ENCODE measurements around the gene DOCK2.

DOCK2 gene

DNA sequence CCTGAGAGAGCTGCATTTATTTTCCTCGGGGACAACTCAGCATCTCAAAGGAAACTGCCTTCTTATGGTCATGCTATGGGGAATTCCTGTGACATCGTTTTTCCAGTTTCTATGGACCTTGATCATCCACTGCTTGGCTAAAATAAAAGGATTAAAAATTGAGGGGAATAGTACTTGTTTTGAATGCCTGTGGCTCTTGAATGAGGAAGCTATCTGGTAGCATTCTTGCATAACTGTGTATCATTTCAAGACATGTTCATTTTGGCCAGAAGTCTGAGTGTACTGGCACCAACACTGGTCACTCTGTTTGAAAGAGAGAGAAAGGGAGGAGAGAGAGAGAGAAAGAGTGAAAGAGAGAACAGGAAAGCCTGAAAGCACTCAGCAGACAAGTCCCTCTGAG is 116.7 kb downstream of the DOCK2 start:
- H3K9ac ChIP-seq (ENCODE audit: low read length): no peak overlapping the region
- DNase-seq: no peak

DNA sequence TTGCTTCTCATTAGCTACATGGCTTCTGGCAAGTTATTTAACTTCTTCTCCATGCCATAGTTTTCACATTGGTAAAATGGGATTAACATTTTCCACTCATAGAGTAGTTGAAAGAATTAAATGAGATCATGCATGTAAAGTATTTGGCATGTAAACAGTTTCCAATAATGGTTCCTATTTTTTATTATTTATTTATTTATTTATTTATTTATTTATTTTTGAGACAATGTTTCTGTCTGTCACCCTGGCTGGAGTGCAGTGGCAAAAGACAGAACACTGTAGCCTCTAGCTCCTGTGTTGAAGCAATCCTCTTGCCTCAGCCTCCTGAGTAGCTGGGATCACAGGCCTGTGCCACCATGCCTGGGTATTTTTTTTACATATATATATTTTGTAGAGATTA is 117.7 kb downstream of the DOCK2 start:
- H2AFZ ChIP-seq (ENCODE audit: low read length): no peak overlapping the region
- no peaks in the 10 kb centered on the region for H3K9me3 ChIP-seq (replicated peaks; ENCODE audit: insufficient read depth, low read length)
- no peak overlapping the region for H3K4me2 ChIP-seq (ENCODE audit: low read depth, low read length)
- H3K79me2 ChIP-seq (ENCODE audit: low read length): no peaks in the 10 kb centered on the region
- H3K9ac ChIP-seq (ENCODE audit: low read length): no peak overlapping the region
- H3K9me2 ChIP-seq (replicated peaks; ENCODE audit: insufficient read depth, low read length): no peaks in the 10 kb centered on the region
- H3K4me1 ChIP-seq (ENCODE audit: low read length): no peaks in the 10 kb centered on the region
- no peaks in the 10 kb centered on the region for H3K36me3 ChIP-seq (replicated peaks; ENCODE audit: insufficient read depth, low read length)
- H3K27me3 ChIP-seq (replicated peaks; ENCODE audit: insufficient read depth, low read length): no peaks in the 10 kb centered on the region
- H3K27ac ChIP-seq (ENCODE audit: low read length): no peak overlapping the region
- TF ChIP-seq, protein P1, sequence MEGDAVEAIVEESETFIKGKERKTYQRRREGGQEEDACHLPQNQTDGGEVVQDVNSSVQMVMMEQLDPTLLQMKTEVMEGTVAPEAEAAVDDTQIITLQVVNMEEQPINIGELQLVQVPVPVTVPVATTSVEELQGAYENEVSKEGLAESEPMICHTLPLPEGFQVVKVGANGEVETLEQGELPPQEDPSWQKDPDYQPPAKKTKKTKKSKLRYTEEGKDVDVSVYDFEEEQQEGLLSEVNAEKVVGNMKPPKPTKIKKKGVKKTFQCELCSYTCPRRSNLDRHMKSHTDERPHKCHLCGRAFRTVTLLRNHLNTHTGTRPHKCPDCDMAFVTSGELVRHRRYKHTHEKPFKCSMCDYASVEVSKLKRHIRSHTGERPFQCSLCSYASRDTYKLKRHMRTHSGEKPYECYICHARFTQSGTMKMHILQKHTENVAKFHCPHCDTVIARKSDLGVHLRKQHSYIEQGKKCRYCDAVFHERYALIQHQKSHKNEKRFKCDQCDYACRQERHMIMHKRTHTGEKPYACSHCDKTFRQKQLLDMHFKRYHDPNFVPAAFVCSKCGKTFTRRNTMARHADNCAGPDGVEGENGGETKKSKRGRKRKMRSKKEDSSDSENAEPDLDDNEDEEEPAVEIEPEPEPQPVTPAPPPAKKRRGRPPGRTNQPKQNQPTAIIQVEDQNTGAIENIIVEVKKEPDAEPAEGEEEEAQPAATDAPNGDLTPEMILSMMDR (IDR thresholded peaks at IDR 0.05; ENCODE audit: low read length): no peak
- TF ChIP-seq EZH2 (optimal IDR thresholded peaks at IDR 0.05; ENCODE audit: low read depth, low read length) (no peak), EZH2phosphoT487 (IDR thresholded peaks at IDR 0.05; ENCODE audit: low read length) (no peak)
- no peaks in the 10 kb centered on the region for H3F3A ChIP-seq (ENCODE audit: insufficient read depth, low read length)
- no peaks in the 10 kb centered on the region for H4K20me1 ChIP-seq (ENCODE audit: insufficient read depth, low read length)
- no peak for DNase-seq
- no peak overlapping the region for H3K4me3 ChIP-seq (ENCODE audit: low read length)

More for the DNA sequence above, 116.7 kb downstream of the DOCK2 start:
- H4K20me1 ChIP-seq (ENCODE audit: insufficient read depth, low read length): no peaks in the 10 kb centered on the region
- H3K9me2 ChIP-seq (replicated peaks; ENCODE audit: insufficient read depth, low read length): no peaks in the 10 kb centered on the region
- H3K27me3 ChIP-seq (replicated peaks; ENCODE audit: insufficient read depth, low read length): no peaks in the 10 kb centered on the region
- no peak overlapping the region for H3K27ac ChIP-seq (ENCODE audit: low read length)
- H3K4me3 ChIP-seq (ENCODE audit: low read length): no peak overlapping the region
- H2AFZ ChIP-seq (ENCODE audit: low read length): no peak overlapping the region
- no peaks in the 10 kb centered on the region for H3K9me3 ChIP-seq (replicated peaks; ENCODE audit: insufficient read depth, low read length)
- H3K4me1 ChIP-seq (ENCODE audit: low read length): no peaks in the 10 kb centered on the region
- TF ChIP-seq EZH2phosphoT487 (IDR thresholded peaks at IDR 0.05; ENCODE audit: low read length): no peak
- TF ChIP-seq, protein P1 (IDR thresholded peaks at IDR 0.05; ENCODE audit: low read length): no peak
- no peak for TF ChIP-seq EZH2 (optimal IDR thresholded peaks at IDR 0.05; ENCODE audit: low read depth, low read length)
- no peaks in the 10 kb centered on the region for H3K79me2 ChIP-seq (ENCODE audit: low read length)
- H3K36me3 ChIP-seq (replicated peaks; ENCODE audit: insufficient read depth, low read length): no peaks in the 10 kb centered on the region
- H3K4me2 ChIP-seq (ENCODE audit: low read depth, low read length): no peak overlapping the region
- no peaks in the 10 kb centered on the region for H3F3A ChIP-seq (ENCODE audit: insufficient read depth, low read length)

DNA sequence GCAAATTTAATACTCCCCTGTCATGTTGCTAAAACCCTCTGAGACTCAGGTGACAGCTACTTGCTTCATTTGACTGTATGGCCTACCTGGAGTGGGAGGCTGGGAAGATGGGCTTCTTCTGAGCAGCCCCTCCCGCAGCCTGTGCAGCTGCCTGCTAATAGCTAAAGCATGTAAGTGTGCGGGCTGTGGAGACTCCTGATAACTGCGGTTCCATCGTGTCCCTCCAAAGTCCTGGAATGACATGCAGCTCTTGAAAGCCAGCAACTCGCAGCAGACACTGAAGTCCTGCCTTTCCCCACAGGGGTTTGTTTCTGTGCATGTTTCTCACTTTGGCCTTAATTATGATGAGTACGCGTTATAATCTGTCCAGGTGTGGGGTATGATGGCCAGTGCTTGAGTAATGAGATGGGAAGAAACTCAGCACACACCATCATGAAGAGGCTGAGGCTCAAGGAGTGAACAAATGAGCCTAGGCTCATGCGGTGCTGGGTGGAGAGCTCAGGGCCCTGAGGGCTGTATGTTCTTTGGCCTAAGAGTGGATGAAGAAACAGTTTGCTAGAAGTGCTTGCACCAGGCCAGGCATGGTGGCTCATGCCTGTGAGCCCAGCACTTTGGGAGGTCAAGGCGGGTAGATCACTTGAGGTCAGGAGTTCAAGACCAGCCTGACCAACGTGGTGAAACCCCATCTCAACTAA is 119.1 kb downstream of the DOCK2 start:
- H4K20me1 ChIP-seq (ENCODE audit: insufficient read depth, low read length): no peaks in the 10 kb centered on the region
- no peaks in the 10 kb centered on the region for H3K36me3 ChIP-seq (replicated peaks; ENCODE audit: insufficient read depth, low read length)
- no peak for DNase-seq
- H3K9ac ChIP-seq (ENCODE audit: low read length): no peak overlapping the region
- H3K4me1 ChIP-seq (ENCODE audit: low read length): no peaks in the 10 kb centered on the region
- H3K9me3 ChIP-seq (replicated peaks; ENCODE audit: insufficient read depth, low read length): no peaks in the 10 kb centered on the region
- H2AFZ ChIP-seq (ENCODE audit: low read length): no peak overlapping the region
- no peaks in the 10 kb centered on the region for H3K27me3 ChIP-seq (replicated peaks; ENCODE audit: insufficient read depth, low read length)
- no peaks in the 10 kb centered on the region for H3K9me2 ChIP-seq (replicated peaks; ENCODE audit: insufficient read depth, low read length)
- H3K4me2 ChIP-seq (ENCODE audit: low read depth, low read length): no peak overlapping the region
- no peak overlapping the region for H3K27ac ChIP-seq (ENCODE audit: low read length)
- TF ChIP-seq EZH2 (optimal IDR thresholded peaks at IDR 0.05; ENCODE audit: low read depth, low read length) (no peak), EZH2phosphoT487 (IDR thresholded peaks at IDR 0.05; ENCODE audit: low read length) (no peak)
- TF ChIP-seq, protein P1 (IDR thresholded peaks at IDR 0.05; ENCODE audit: low read length): no peak
- H3K4me3 ChIP-seq (ENCODE audit: low read length): no peak overlapping the region
- no peaks in the 10 kb centered on the region for H3F3A ChIP-seq (ENCODE audit: insufficient read depth, low read length)
- H3K79me2 ChIP-seq (ENCODE audit: low read length): no peaks in the 10 kb centered on the region

Data from MM.1S (cell line).